ENCODE results near the gene DGLUCY.
"Not testable (repeated sequence)": the region's sequence is repeated elsewhere in the genome, so short reads cannot be mapped to it uniquely, and the experiment has no call there.

The DGLUCY gene

GRCh38 chr14:91089958-91090535 is 23.8 kb upstream of the DGLUCY start:
- no peak overlapping the region for H3K9ac ChIP-seq (ENCODE audit: low read length)
- no peak overlapping the region for H2BK12ac ChIP-seq (ENCODE audit: low read length)
- no peak overlapping the region for H2AFZ ChIP-seq (ENCODE audit: insufficient read depth, low read length, poor library complexity)
- no peak overlapping the region for H4K12ac ChIP-seq (ENCODE audit: low read depth, low read length)
- no peak overlapping the region for H2BK120ac ChIP-seq (ENCODE audit: insufficient read depth, low read length, poor library complexity)
- no peak overlapping the region for H3K23ac ChIP-seq (ENCODE audit: low read length)
- H3K9me3 ChIP-seq (ENCODE audit: insufficient read depth, low read depth, low read length): no peaks in the 10 kb centered on the region
- no peaks in the 10 kb centered on the region for H3K27me3 ChIP-seq (ENCODE audit: insufficient read depth, low read length)
- no peak overlapping the region for H3K4ac ChIP-seq (ENCODE audit: low read depth, low read length)
- WGBS (ENCODE audit: extremely low coverage, insufficient coverage, insufficient read length): no CpG with 5 or more reads among the region's 7 CpGs
- no peak overlapping the region for H4K91ac ChIP-seq (ENCODE audit: low read depth, low read length)
- H3K27ac ChIP-seq (ENCODE audit: low read depth, low read length): no peak overlapping the region
- H3K79me2 ChIP-seq (ENCODE audit: control insufficient read depth, insufficient read depth, low read length, poor library complexity): no peaks in the 10 kb centered on the region
- H3K4me1 ChIP-seq (ENCODE audit: control insufficient read depth in 1 of 2, insufficient read depth in 2 of 2, low read length in 2 of 2): peaks cover 0 to 8% of the 10 kb centered on the region in 2 experiments
- H4K8ac ChIP-seq (ENCODE audit: low read depth, low read length): no peak overlapping the region
- no peak overlapping the region for H3K14ac ChIP-seq (ENCODE audit: low read length)
- no peak for DNase-seq
- H3K36me3 ChIP-seq (ENCODE audit: control insufficient read depth in 1 of 2, insufficient read depth in 2 of 2, low read length in 2 of 2): no peaks in the 10 kb centered on the region
- H2AK5ac ChIP-seq (ENCODE audit: low read length): no peak overlapping the region
- no peak overlapping the region for H3K18ac ChIP-seq (ENCODE audit: low read length)
- no peak overlapping the region for H3K4me3 ChIP-seq (ENCODE audit: low read depth, low read length)
- H3K4me2 ChIP-seq (ENCODE audit: low read length): no peak overlapping the region
- no peaks in the 10 kb centered on the region for H3K79me1 ChIP-seq (ENCODE audit: low read length)
- no peak overlapping the region for H2BK5ac ChIP-seq (ENCODE audit: low read depth, low read length, poor library complexity)

- Histone ChIP-seq H3K27me3 (ENCODE audit: insufficient read depth, low read length) (no peaks in the 10 kb centered on the region), H3K4me2 (ENCODE audit: low read length) (no peak overlapping the region), H3K79me1 (ENCODE audit: low read length) (no peaks in the 10 kb centered on the region), H3K79me2 (ENCODE audit: control insufficient read depth, insufficient read depth, low read length, poor library complexity) (no peaks in the 10 kb centered on the region), H3K4me1 (ENCODE audit: control insufficient read depth in 1 of 2, insufficient read depth in 2 of 2, low read length in 2 of 2) (peaks cover 0 to 8% of the 10 kb centered on the region in 2 experiments), H3K27ac (ENCODE audit: low read depth, low read length) (no peak overlapping the region), H3K14ac (ENCODE audit: low read length) (no peak overlapping the region), H3K9me3 (ENCODE audit: insufficient read depth, low read depth, low read length) (no peaks in the 10 kb centered on the region), H3K9ac (ENCODE audit: low read length) (no peak overlapping the region), H2BK12ac (ENCODE audit: low read length) (no peak overlapping the region), H3K4me3 (ENCODE audit: low read depth, low read length) (no peak overlapping the region), H4K8ac (ENCODE audit: low read depth, low read length) (no peak overlapping the region), H2AK5ac (ENCODE audit: low read length) (no peak overlapping the region), H2AFZ (ENCODE audit: insufficient read depth, low read length, poor library complexity) (no peak overlapping the region), H3K18ac (ENCODE audit: low read length) (no peak overlapping the region), H3K23ac (ENCODE audit: low read length) (no peak overlapping the region), H2BK120ac (ENCODE audit: insufficient read depth, low read length, poor library complexity) (no peak overlapping the region), H4K12ac (ENCODE audit: low read depth, low read length) (no peak overlapping the region), H2BK5ac (ENCODE audit: low read depth, low read length, poor library complexity) (no peak overlapping the region), H4K91ac (ENCODE audit: low read depth, low read length) (no peak overlapping the region), H3K36me3 (ENCODE audit: control insufficient read depth in 1 of 2, insufficient read depth in 2 of 2, low read length in 2 of 2) (no peaks in the 10 kb centered on the region), H3K4ac (ENCODE audit: low read depth, low read length) (no peak overlapping the region)
- no peak for DNase-seq
- WGBS (ENCODE audit: extremely low coverage, insufficient coverage, insufficient read length): no CpG with 5 or more reads among the region's 1 CpG
Measured at GRCh38 chr14:91090743-91091142, 23.1 kb upstream of the DGLUCY start.

DNA sequence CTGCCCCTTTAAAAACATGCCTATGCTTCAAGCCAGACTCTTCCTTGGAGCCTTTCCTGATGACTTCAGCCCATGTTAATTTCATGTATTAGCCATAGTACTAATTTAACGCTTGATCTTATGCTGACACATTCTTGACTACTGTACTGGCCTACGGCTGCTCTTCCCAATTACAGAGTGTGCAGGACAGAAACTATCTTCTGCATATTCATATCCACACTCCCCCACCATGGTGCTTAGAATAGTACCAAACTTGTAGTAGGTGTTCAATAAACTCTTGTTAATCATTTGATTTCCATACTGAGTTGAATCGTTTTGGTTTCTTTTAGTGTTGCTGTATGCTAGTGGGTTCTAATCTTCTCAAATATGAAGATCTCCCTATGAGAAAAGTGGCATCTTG is 21.8 kb upstream of the DGLUCY start:
- H3K4me3 ChIP-seq (ENCODE audit: low read depth, low read length): no peak overlapping the region
- no peak overlapping the region for H4K12ac ChIP-seq (ENCODE audit: low read depth, low read length)
- H3K27ac ChIP-seq (ENCODE audit: low read depth, low read length): no peak overlapping the region
- no CpG with 5 or more reads among the region's 3 CpGs for WGBS (ENCODE audit: extremely low coverage, insufficient coverage, insufficient read length)
- H3K79me2 ChIP-seq (ENCODE audit: control insufficient read depth, insufficient read depth, low read length, poor library complexity): no peaks in the 10 kb centered on the region
- no peak overlapping the region for H2BK5ac ChIP-seq (ENCODE audit: low read depth, low read length, poor library complexity)
- peaks cover 0 to 8% of the 10 kb centered on the region in 2 experiments for H3K4me1 ChIP-seq (ENCODE audit: control insufficient read depth in 1 of 2, insufficient read depth in 2 of 2, low read length in 2 of 2)
- H3K27me3 ChIP-seq (ENCODE audit: insufficient read depth, low read length): no peaks in the 10 kb centered on the region
- H3K4ac ChIP-seq (ENCODE audit: low read depth, low read length): no peak overlapping the region
- DNase-seq: no peak
- H3K9ac ChIP-seq (ENCODE audit: low read length): no peak overlapping the region
- no peaks in the 10 kb centered on the region for H3K79me1 ChIP-seq (ENCODE audit: low read length)
- H4K91ac ChIP-seq (ENCODE audit: low read depth, low read length): no peak overlapping the region
- H2AFZ ChIP-seq (ENCODE audit: insufficient read depth, low read length, poor library complexity): no peak overlapping the region
- H3K9me3 ChIP-seq (ENCODE audit: insufficient read depth, low read depth, low read length): no peaks in the 10 kb centered on the region
- H3K23ac ChIP-seq (ENCODE audit: low read length): no peak overlapping the region
- H4K8ac ChIP-seq (ENCODE audit: low read depth, low read length): no peak overlapping the region
- H3K36me3 ChIP-seq (ENCODE audit: control insufficient read depth in 1 of 2, insufficient read depth in 2 of 2, low read length in 2 of 2): no peaks in the 10 kb centered on the region
- H2AK5ac ChIP-seq (ENCODE audit: low read length): no peak overlapping the region
- no peak overlapping the region for H3K14ac ChIP-seq (ENCODE audit: low read length)
- no peak overlapping the region for H3K18ac ChIP-seq (ENCODE audit: low read length)
- H3K4me2 ChIP-seq (ENCODE audit: low read length): no peak overlapping the region
- H2BK12ac ChIP-seq (ENCODE audit: low read length): no peak overlapping the region
- H2BK120ac ChIP-seq (ENCODE audit: insufficient read depth, low read length, poor library complexity): no peak overlapping the region

GRCh38 chr14:91093743-91094472 is 20.0 kb upstream of the DGLUCY start:
- not testable (repeated sequence) for H3K4me2 ChIP-seq (ENCODE audit: low read length); DNase-seq; H3K79me2 ChIP-seq (ENCODE audit: control insufficient read depth, insufficient read depth, low read length, poor library complexity); H2AFZ ChIP-seq (ENCODE audit: insufficient read depth, low read length, poor library complexity); H2AK5ac ChIP-seq (ENCODE audit: low read length); H3K27me3 ChIP-seq (ENCODE audit: insufficient read depth, low read length); H3K9ac ChIP-seq (ENCODE audit: low read length); H2BK12ac ChIP-seq (ENCODE audit: low read length); H3K23ac ChIP-seq (ENCODE audit: low read length); H3K79me1 ChIP-seq (ENCODE audit: low read length); H4K12ac ChIP-seq (ENCODE audit: low read depth, low read length); H3K9me3 ChIP-seq (ENCODE audit: insufficient read depth, low read depth, low read length); H3K4me3 ChIP-seq (ENCODE audit: low read depth, low read length); H4K8ac ChIP-seq (ENCODE audit: low read depth, low read length); H3K18ac ChIP-seq (ENCODE audit: low read length); H3K36me3 ChIP-seq (ENCODE audit: control insufficient read depth in 1 of 2, insufficient read depth in 2 of 2, low read length in 2 of 2); H3K27ac ChIP-seq (ENCODE audit: low read depth, low read length); H2BK120ac ChIP-seq (ENCODE audit: insufficient read depth, low read length, poor library complexity); H3K4ac ChIP-seq (ENCODE audit: low read depth, low read length); H3K14ac ChIP-seq (ENCODE audit: low read length); H4K91ac ChIP-seq (ENCODE audit: low read depth, low read length); H3K4me1 ChIP-seq (ENCODE audit: control insufficient read depth in 1 of 2, insufficient read depth in 2 of 2, low read length in 2 of 2); H2BK5ac ChIP-seq (ENCODE audit: low read depth, low read length, poor library complexity)
- WGBS (ENCODE audit: extremely low coverage, insufficient coverage, insufficient read length): no CpG with 5 or more reads among the region's 14 CpGs

All from trophoblast cell (in vitro differentiated cells and primary cell).